ENCODE data around the gene PPARGC1A. TPM values are rescaled to one million over a fixed set of nuclear protein-coding genes. Genes with fewer than 3 reads are reported as not detected.

The PPARGC1A gene
- total and polyA plus RNA-seq, 2 experiments from 2014 or later = 0.76 to 3.3 TPM

DNA sequence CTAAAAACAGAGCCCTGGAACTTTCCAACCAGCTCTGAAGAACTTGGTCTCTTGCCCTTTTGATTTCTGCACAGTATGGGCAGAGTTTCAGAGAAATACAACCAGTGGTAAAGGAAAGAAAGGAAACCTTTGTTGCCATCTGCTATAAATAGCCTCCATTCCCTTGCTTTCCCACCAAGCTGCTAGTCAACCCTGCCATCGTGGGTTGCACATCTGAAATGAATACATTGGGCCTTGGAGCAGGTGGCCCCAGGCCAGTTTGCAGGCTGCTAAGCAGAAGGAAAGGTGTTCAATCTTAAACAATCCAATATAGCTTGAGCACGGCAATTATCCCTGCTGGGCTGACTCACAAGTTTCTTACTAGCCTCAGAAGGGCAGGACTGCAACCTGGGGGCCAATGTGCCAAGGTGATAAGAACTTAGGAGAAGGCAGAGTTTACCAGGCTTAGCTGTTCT is 142.5 kb downstream of the PPARGC1A start (continued):
- TF ChIP-seq, protein P1, sequence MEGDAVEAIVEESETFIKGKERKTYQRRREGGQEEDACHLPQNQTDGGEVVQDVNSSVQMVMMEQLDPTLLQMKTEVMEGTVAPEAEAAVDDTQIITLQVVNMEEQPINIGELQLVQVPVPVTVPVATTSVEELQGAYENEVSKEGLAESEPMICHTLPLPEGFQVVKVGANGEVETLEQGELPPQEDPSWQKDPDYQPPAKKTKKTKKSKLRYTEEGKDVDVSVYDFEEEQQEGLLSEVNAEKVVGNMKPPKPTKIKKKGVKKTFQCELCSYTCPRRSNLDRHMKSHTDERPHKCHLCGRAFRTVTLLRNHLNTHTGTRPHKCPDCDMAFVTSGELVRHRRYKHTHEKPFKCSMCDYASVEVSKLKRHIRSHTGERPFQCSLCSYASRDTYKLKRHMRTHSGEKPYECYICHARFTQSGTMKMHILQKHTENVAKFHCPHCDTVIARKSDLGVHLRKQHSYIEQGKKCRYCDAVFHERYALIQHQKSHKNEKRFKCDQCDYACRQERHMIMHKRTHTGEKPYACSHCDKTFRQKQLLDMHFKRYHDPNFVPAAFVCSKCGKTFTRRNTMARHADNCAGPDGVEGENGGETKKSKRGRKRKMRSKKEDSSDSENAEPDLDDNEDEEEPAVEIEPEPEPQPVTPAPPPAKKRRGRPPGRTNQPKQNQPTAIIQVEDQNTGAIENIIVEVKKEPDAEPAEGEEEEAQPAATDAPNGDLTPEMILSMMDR (conservative IDR thresholded peaks at IDR 0.05; ENCODE audit: low read depth in 2 of 2) = no peak
- TF ChIP-seq EZH2phosphoT487 (IDR thresholded peaks at IDR 0.05; ENCODE audit: unreplicated experiment) (no peak), EZH2 (IDR thresholded peaks at IDR 0.05; ENCODE audit: low read depth, unreplicated experiment) (no peak), NANOG (IDR thresholded peaks at IDR 0.05; ENCODE audit: borderline replicate concordance) (no peak)
- TF ChIP-seq, protein P2, sequence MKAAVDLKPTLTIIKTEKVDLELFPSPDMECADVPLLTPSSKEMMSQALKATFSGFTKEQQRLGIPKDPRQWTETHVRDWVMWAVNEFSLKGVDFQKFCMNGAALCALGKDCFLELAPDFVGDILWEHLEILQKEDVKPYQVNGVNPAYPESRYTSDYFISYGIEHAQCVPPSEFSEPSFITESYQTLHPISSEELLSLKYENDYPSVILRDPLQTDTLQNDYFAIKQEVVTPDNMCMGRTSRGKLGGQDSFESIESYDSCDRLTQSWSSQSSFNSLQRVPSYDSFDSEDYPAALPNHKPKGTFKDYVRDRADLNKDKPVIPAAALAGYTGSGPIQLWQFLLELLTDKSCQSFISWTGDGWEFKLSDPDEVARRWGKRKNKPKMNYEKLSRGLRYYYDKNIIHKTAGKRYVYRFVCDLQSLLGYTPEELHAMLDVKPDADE (IDR thresholded peaks at IDR 0.05) = no peak

DNA sequence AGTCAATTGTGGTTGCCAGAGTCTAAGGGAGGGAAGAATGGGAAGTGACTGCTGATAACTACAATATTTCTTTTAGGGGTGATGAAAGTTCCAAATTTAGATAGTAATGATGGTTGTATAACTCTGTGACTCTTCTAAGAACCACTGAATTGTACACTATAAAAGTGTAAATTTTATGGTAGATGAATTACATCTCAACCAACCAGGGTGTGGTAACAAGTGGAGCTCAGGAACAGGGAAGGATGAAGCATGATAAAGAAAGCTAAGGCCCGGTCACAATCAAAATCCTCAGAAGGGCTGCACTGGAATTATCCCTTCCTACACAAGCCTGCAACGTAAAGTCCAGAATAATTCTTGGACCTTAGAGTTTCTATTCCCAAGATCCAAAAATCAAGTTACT is 143.2 kb downstream of the PPARGC1A start:
- ATAC-seq = no peak
- no peaks in the 10 kb centered on the region for H3K4me1 Mint-ChIP-seq
- TF ChIP-seq, protein P3, sequence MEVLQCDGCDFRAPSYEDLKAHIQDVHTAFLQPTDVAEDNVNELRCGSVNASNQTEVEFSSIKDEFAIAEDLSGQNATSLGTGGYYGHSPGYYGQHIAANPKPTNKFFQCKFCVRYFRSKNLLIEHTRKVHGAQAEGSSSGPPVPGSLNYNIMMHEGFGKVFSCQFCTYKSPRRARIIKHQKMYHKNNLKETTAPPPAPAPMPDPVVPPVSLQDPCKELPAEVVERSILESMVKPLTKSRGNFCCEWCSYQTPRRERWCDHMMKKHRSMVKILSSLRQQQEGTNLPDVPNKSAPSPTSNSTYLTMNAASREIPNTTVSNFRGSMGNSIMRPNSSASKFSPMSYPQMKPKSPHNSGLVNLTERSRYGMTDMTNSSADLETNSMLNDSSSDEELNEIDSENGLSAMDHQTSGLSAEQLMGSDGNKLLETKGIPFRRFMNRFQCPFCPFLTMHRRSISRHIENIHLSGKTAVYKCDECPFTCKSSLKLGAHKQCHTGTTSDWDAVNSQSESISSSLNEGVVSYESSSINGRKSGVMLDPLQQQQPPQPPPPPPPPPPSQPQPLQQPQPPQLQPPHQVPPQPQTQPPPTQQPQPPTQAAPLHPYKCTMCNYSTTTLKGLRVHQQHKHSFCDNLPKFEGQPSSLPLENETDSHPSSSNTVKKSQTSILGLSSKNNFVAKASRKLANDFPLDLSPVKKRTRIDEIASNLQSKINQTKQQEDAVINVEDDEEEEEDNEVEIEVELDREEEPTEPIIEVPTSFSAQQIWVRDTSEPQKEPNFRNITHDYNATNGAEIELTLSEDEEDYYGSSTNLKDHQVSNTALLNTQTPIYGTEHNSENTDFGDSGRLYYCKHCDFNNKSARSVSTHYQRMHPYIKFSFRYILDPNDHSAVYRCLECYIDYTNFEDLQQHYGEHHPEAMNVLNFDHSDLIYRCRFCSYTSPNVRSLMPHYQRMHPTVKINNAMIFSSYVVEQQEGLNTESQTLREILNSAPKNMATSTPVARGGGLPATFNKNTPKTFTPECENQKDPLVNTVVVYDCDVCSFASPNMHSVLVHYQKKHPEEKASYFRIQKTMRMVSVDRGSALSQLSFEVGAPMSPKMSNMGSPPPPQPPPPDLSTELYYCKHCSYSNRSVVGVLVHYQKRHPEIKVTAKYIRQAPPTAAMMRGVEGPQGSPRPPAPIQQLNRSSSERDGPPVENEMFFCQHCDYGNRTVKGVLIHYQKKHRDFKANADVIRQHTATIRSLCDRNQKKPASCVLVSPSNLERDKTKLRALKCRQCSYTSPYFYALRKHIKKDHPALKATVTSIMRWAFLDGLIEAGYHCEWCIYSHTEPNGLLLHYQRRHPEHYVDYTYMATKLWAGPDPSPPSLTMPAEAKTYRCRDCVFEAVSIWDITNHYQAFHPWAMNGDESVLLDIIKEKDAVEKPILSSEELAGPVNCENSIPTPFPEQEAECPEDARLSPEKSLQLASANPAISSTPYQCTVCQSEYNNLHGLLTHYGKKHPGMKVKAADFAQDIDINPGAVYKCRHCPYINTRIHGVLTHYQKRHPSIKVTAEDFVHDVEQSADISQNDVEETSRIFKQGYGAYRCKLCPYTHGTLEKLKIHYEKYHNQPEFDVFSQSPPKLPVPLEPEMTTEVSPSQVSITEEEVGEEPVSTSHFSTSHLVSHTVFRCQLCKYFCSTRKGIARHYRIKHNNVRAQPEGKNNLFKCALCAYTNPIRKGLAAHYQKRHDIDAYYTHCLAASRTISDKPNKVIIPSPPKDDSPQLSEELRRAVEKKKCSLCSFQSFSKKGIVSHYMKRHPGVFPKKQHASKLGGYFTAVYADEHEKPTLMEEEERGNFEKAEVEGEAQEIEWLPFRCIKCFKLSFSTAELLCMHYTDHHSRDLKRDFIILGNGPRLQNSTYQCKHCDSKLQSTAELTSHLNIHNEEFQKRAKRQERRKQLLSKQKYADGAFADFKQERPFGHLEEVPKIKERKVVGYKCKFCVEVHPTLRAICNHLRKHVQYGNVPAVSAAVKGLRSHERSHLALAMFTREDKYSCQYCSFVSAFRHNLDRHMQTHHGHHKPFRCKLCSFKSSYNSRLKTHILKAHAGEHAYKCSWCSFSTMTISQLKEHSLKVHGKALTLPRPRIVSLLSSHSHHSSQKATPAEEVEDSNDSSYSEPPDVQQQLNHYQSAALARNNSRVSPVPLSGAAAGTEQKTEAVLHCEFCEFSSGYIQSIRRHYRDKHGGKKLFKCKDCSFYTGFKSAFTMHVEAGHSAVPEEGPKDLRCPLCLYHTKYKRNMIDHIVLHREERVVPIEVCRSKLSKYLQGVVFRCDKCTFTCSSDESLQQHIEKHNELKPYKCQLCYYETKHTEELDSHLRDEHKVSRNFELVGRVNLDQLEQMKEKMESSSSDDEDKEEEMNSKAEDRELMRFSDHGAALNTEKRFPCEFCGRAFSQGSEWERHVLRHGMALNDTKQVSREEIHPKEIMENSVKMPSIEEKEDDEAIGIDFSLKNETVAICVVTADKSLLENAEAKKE (CRISPR knock-in tag; IDR thresholded peaks at IDR 0.05) = no peak
- TF ChIP-seq NANOG (IDR thresholded peaks at IDR 0.05; ENCODE audit: borderline replicate concordance) (no peak), JUNB (IDR thresholded peaks at IDR 0.05; ENCODE audit: unreplicated experiment) (no peak), POLR2AphosphoS5 (IDR thresholded peaks at IDR 0.05; ENCODE audit: low read depth) (no peak), ZNF331 (CRISPR knock-in tag; IDR thresholded peaks at IDR 0.05; ENCODE audit: low read depth) (no peak)
- TF ChIP-seq, protein P4, sequence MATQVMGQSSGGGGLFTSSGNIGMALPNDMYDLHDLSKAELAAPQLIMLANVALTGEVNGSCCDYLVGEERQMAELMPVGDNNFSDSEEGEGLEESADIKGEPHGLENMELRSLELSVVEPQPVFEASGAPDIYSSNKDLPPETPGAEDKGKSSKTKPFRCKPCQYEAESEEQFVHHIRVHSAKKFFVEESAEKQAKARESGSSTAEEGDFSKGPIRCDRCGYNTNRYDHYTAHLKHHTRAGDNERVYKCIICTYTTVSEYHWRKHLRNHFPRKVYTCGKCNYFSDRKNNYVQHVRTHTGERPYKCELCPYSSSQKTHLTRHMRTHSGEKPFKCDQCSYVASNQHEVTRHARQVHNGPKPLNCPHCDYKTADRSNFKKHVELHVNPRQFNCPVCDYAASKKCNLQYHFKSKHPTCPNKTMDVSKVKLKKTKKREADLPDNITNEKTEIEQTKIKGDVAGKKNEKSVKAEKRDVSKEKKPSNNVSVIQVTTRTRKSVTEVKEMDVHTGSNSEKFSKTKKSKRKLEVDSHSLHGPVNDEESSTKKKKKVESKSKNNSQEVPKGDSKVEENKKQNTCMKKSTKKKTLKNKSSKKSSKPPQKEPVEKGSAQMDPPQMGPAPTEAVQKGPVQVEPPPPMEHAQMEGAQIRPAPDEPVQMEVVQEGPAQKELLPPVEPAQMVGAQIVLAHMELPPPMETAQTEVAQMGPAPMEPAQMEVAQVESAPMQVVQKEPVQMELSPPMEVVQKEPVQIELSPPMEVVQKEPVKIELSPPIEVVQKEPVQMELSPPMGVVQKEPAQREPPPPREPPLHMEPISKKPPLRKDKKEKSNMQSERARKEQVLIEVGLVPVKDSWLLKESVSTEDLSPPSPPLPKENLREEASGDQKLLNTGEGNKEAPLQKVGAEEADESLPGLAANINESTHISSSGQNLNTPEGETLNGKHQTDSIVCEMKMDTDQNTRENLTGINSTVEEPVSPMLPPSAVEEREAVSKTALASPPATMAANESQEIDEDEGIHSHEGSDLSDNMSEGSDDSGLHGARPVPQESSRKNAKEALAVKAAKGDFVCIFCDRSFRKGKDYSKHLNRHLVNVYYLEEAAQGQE (IDR thresholded peaks at IDR 0.05; ENCODE audit: unreplicated experiment) = no peak
- TF ChIP-seq, protein P1 (conservative IDR thresholded peaks at IDR 0.05; ENCODE audit: low read depth in 2 of 2) = no peak

More for the DNA sequence above, 143.2 kb downstream of the PPARGC1A start:
- no peaks in the 10 kb centered on the region for H3F3A ChIP-seq (replicated peaks; ENCODE audit: low read depth)
- H3K4me2 ChIP-seq = no peak overlapping the region
- no peaks in the 10 kb centered on the region for H3K36me3 ChIP-seq (ENCODE audit: insufficient read depth)
- no peak for DNase-seq (ENCODE audit: low spot score)
- peaks cover 8% of the 10 kb centered on the region; the same call in 1 of the 2 replicates for H3K9me2 ChIP-seq (ENCODE audit: insufficient read depth)
- no peaks in the 10 kb centered on the region for H4K20me1 ChIP-seq (replicated peaks; ENCODE audit: insufficient read depth)
- peaks cover 2% of the 10 kb centered on the region for H3K27me3 Mint-ChIP-seq (ENCODE audit: insufficient read depth, low read depth, poor library complexity)
- no peaks in the 10 kb centered on the region for H3K4me1 ChIP-seq (ENCODE audit: insufficient read depth)
- no peaks in the 10 kb centered on the region for H3K27me3 ChIP-seq (ENCODE audit: insufficient read depth)
- H3K4me3 ChIP-seq = no peak overlapping the region
- H3K9me3 Mint-ChIP-seq = peaks cover 5% of the 10 kb centered on the region; the same call in 1 of the 3 replicates
- H3K4me3 Mint-ChIP-seq = no peak overlapping the region
- no peaks in the 10 kb centered on the region for H3K79me2 ChIP-seq (replicated peaks; ENCODE audit: insufficient read depth)
- H3K27ac Mint-ChIP-seq = no peak overlapping the region
- no peak overlapping the region for H3K27ac ChIP-seq (ENCODE audit: low read depth)
- H3K36me3 Mint-ChIP-seq (ENCODE audit: low read depth) = no peaks in the 10 kb centered on the region
- H2AFZ ChIP-seq = no peak overlapping the region
